Measurements from ENCODE around the gene COMMD2.

The COMMD2 gene

GRCh38 chr3:149717391-149718056, 34.8 kb downstream of the COMMD2 start:
- no peak overlapping the region for H3K27ac ChIP-seq (ENCODE audit: low read depth, low read length)
- no peaks in the 10 kb centered on the region for H3K27me3 ChIP-seq (ENCODE audit: control insufficient read depth, insufficient read depth, low read length)
- peak overlapping the region; percentile 0 for H3K4me3 ChIP-seq (ENCODE audit: low read length)
- H3K9ac ChIP-seq (ENCODE audit: low read length), result no peak overlapping the region
- H3K36me3 ChIP-seq (ENCODE audit: control insufficient read depth, insufficient read depth, low read length), result no peaks in the 10 kb centered on the region
- no peaks in the 10 kb centered on the region for H3K4me1 ChIP-seq (ENCODE audit: control insufficient read depth, insufficient read depth, low read length)

GRCh38 chr3:149716984-149717383, 35.3 kb downstream of the COMMD2 start:
- Histone ChIP-seq H3K27ac (ENCODE audit: low read depth, low read length) (no peak overlapping the region), H3K36me3 (ENCODE audit: control insufficient read depth, insufficient read depth, low read length) (no peaks in the 10 kb centered on the region), H3K27me3 (ENCODE audit: control insufficient read depth, insufficient read depth, low read length) (no peaks in the 10 kb centered on the region), H3K4me1 (ENCODE audit: control insufficient read depth, insufficient read depth, low read length) (no peaks in the 10 kb centered on the region), H3K9ac (ENCODE audit: low read length) (no peak overlapping the region), H3K4me3 (ENCODE audit: low read length) (peak overlapping the region; percentile 0)

GRCh38 chr3:149715247-149715646, 37.0 kb downstream of the COMMD2 start:
- H3K4me3 ChIP-seq (ENCODE audit: low read length), result no peak overlapping the region
- no peaks in the 10 kb centered on the region for H3K27me3 ChIP-seq (ENCODE audit: control insufficient read depth, insufficient read depth, low read length)
- H3K4me1 ChIP-seq (ENCODE audit: control insufficient read depth, insufficient read depth, low read length), result no peaks in the 10 kb centered on the region
- H3K27ac ChIP-seq (ENCODE audit: low read depth, low read length), result no peak overlapping the region
- no peaks in the 10 kb centered on the region for H3K36me3 ChIP-seq (ENCODE audit: control insufficient read depth, insufficient read depth, low read length)
- no peak overlapping the region for H3K9ac ChIP-seq (ENCODE audit: low read length)

DNA sequence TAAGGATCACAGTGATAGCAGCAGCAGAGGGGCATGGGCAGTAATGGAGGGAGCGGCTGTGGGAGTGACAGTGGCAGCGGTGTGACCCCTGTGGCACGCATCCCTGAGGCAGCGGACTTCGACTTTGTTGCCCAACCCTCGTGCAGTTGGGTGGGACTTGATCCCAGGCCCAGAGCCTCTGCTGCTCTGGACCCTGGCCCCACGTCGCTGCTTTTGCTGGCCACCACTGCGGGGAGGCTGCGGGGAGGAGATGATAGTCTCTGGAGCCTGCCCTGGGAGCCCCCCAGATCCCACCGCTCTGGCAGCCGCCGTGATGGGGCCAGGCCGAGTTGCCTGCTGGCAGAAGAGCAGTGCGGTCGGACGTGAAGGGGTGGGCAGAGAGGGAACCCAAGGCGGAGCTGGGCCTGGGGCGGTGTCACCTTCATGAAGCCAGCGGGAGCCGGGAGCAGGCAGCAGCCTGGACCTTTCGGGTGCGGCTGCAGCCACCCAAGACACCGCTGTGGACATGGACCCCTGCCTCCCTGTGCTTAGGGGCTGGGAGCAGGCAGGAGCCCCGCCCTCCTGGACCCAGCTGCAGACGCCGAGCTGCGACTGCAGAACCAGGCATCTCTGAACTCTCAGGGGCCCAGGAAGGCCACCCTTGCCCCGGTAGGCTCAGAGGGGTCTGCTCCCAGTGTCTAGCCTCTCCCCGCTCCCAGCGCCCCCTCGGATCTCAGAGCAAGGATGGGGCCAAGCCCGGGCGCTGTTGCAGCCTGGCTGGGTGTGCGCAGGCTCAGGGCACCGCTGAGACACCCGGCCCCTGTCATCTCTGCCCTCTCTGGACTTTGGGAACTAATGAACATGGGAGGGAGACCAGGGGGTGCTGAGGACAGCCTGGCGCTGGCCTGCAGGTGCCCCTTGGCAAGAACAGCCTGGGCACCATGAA, 38.3 kb downstream of the COMMD2 start:
- Histone ChIP-seq H3K9ac (ENCODE audit: low read length) (no peak overlapping the region), H3K36me3 (ENCODE audit: control insufficient read depth, insufficient read depth, low read length) (no peaks in the 10 kb centered on the region), H3K4me3 (ENCODE audit: low read length) (no peak overlapping the region), H3K27me3 (ENCODE audit: control insufficient read depth, insufficient read depth, low read length) (no peaks in the 10 kb centered on the region), H3K4me1 (ENCODE audit: control insufficient read depth, insufficient read depth, low read length) (no peaks in the 10 kb centered on the region), H3K27ac (ENCODE audit: low read depth, low read length) (no peak overlapping the region)

DNA sequence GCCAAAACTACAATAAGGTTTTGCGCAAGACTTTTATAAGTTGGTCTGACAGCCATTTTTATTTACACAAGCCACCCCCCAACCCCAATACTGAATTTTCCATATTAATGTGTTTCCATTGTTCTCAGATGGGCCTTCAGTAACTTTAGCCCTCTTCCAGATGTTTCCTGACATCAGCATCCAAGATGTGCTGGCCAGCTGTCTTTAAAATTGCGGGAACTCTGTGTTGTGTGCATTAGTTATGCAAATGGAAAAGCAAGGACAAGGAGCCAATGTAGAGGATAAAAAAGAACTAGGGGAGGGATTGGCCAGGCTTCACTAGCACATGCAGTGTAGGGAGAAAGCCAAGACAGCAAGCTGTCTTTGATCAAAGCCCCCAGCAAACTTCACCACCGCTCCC, 45.4 kb downstream of the COMMD2 start:
- no peaks in the 10 kb centered on the region for H3K27me3 ChIP-seq (ENCODE audit: control insufficient read depth, insufficient read depth, low read length)
- H3K36me3 ChIP-seq (ENCODE audit: control insufficient read depth, insufficient read depth, low read length), result no peaks in the 10 kb centered on the region
- H3K9ac ChIP-seq (ENCODE audit: low read length), result no peak overlapping the region
- H3K27ac ChIP-seq (ENCODE audit: low read depth, low read length), result no peak overlapping the region
- H3K4me3 ChIP-seq (ENCODE audit: low read length), result no peak overlapping the region
- H3K4me1 ChIP-seq (ENCODE audit: control insufficient read depth, insufficient read depth, low read length), result no peaks in the 10 kb centered on the region

DNA sequence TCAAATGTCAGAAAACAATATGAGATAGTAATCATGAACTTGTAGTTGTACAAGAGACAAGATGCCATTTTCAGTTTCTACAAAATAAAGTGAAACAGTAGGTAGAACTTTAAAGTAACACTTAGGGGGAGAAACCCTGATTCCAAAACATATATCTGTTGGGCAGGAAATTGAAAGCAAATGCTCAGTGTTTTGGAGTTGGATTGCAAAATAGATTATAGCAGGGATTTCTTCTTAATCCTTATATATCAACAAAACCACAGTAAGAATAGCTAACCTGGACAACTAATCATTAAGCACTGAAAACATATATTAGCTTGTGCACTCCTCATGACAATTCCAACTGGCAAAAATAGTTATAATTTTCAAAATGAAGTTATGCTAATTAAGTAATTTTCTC, 46.9 kb downstream of the COMMD2 start:
- Histone ChIP-seq H3K36me3 (ENCODE audit: control insufficient read depth, insufficient read depth, low read length) (no peaks in the 10 kb centered on the region), H3K27me3 (ENCODE audit: control insufficient read depth, insufficient read depth, low read length) (no peaks in the 10 kb centered on the region), H3K9ac (ENCODE audit: low read length) (no peak overlapping the region), H3K27ac (ENCODE audit: low read depth, low read length) (no peak overlapping the region), H3K4me1 (ENCODE audit: control insufficient read depth, insufficient read depth, low read length) (no peaks in the 10 kb centered on the region), H3K4me3 (ENCODE audit: low read length) (no peak overlapping the region)

GRCh38 chr3:149703466-149703865, 48.8 kb downstream of the COMMD2 start:
- Histone ChIP-seq H3K27ac (ENCODE audit: low read depth, low read length) (no peak overlapping the region), H3K9ac (ENCODE audit: low read length) (no peak overlapping the region), H3K36me3 (ENCODE audit: control insufficient read depth, insufficient read depth, low read length) (no peaks in the 10 kb centered on the region), H3K4me1 (ENCODE audit: control insufficient read depth, insufficient read depth, low read length) (no peaks in the 10 kb centered on the region), H3K27me3 (ENCODE audit: control insufficient read depth, insufficient read depth, low read length) (no peaks in the 10 kb centered on the region), H3K4me3 (ENCODE audit: low read length) (no peak overlapping the region)

- H3K4me3 ChIP-seq (ENCODE audit: low read length), result no peak overlapping the region
- H3K9ac ChIP-seq (ENCODE audit: low read length), result no peak overlapping the region
- no peaks in the 10 kb centered on the region for H3K36me3 ChIP-seq (ENCODE audit: control insufficient read depth, insufficient read depth, low read length)
- no peaks in the 10 kb centered on the region for H3K27me3 ChIP-seq (ENCODE audit: control insufficient read depth, insufficient read depth, low read length)
- peak overlapping the region; percentile 17 for H3K27ac ChIP-seq (ENCODE audit: low read depth, low read length)
- no peaks in the 10 kb centered on the region for H3K4me1 ChIP-seq (ENCODE audit: control insufficient read depth, insufficient read depth, low read length)
Measured at GRCh38 chr3:149702691-149703441, 49.4 kb downstream of the COMMD2 start.

DNA sequence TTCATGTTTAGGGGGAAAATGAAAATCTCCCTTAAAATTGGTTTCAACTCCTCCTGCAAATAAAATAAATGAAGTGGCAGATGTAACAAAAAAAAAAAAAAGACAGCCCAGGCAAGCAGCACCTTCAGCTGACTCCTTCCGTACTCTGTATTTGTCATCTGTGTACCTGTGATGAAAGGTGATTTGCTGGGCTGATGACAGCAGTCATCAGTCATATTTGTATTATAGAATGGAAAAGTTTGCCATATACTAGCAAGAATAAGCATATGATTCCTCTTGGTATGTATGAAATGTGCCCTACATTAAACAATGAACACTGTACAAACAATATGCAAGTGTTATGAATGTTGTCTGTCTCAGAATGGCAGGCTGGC, 50.3 kb downstream of the COMMD2 start:
- Histone ChIP-seq H3K9ac (ENCODE audit: low read length) (no peak overlapping the region), H3K36me3 (ENCODE audit: control insufficient read depth, insufficient read depth, low read length) (no peaks in the 10 kb centered on the region), H3K27ac (ENCODE audit: low read depth, low read length) (no peak overlapping the region), H3K4me3 (ENCODE audit: low read length) (no peak overlapping the region), H3K4me1 (ENCODE audit: control insufficient read depth, insufficient read depth, low read length) (no peaks in the 10 kb centered on the region), H3K27me3 (ENCODE audit: control insufficient read depth, insufficient read depth, low read length) (no peaks in the 10 kb centered on the region)

GRCh38 chr3:149701206-149701976, 50.9 kb downstream of the COMMD2 start:
- no peaks in the 10 kb centered on the region for H3K4me1 ChIP-seq (ENCODE audit: control insufficient read depth, insufficient read depth, low read length)
- H3K9ac ChIP-seq (ENCODE audit: low read length), result no peak overlapping the region
- no peak overlapping the region for H3K4me3 ChIP-seq (ENCODE audit: low read length)
- no peaks in the 10 kb centered on the region for H3K27me3 ChIP-seq (ENCODE audit: control insufficient read depth, insufficient read depth, low read length)
- H3K27ac ChIP-seq (ENCODE audit: low read depth, low read length), result no peak overlapping the region
- H3K36me3 ChIP-seq (ENCODE audit: control insufficient read depth, insufficient read depth, low read length), result no peaks in the 10 kb centered on the region

All from rectal smooth muscle tissue (tissue), 1 donor.